CD14-positive monocyte (primary cell): ENCODE data around the gene MGAT5. TPM values are rescaled to one million over a fixed set of nuclear protein-coding genes. Genes with fewer than 3 reads are reported as not detected.
"Not testable (repeated sequence)": the region's sequence is repeated elsewhere in the genome, so short reads cannot be mapped to it uniquely, and the experiment has no call there.

Source experiments
- DNase-seq, 3 donors: peaks; one replicate each; pipeline ENCODE4 v3.0.0-alpha.2; 2011 to 2022
- H2AFZ ChIP-seq: 2 replicates; pipeline ENCODE4 v1.6.0; 2012; ENCODE audit warnings: mild to moderate bottlenecking, low read depth, low read length, inconsistent platforms; ENCODE audit not compliant: insufficient read depth, poor library complexity, severe bottlenecking
- H3K27ac ChIP-seq, 2 donors: 1 replicate in 1 of 2; 2 replicates in 1 of 2; pipeline ENCODE4 v1.5.1; 2012 to 2013; ENCODE audit warnings: low read length in 2 of 2, control low read depth in 1 of 2, inconsistent platforms in 1 of 2, low read depth in 1 of 2, mild to moderate bottlenecking in 1 of 2
- H3K27me3 ChIP-seq, 2 donors: one replicate each; pipeline versions ENCODE4 v1.6.0 to v1.6.1; 2011 to 2013; ENCODE audit warnings: low read length in 2 of 2; ENCODE audit not compliant: control insufficient read depth in 2 of 2, insufficient read depth in 2 of 2
- H3K36me3 ChIP-seq, 2 donors: replicated peaks in 1 of 2; 1 replicate in 1 of 2; 2 replicates in 1 of 2; pipeline versions ENCODE4 v1.5.1 to v1.6.1; 2012 to 2013; ENCODE audit warnings: low read length in 2 of 2, control low read depth in 1 of 2, inconsistent platforms in 1 of 2, mild to moderate bottlenecking in 1 of 2; ENCODE audit not compliant: insufficient read depth in 2 of 2, control insufficient read depth in 1 of 2
- H3K4me1 ChIP-seq, 2 donors: 1 replicate in 1 of 2; 2 replicates in 1 of 2; pipeline versions ENCODE4 v1.5.1 to v1.6.1; 2012 to 2013; ENCODE audit warnings: low read length in 2 of 2, control low read depth in 1 of 2, inconsistent platforms in 1 of 2, mild to moderate bottlenecking in 1 of 2, moderate library complexity in 1 of 2; ENCODE audit not compliant: insufficient read depth in 2 of 2, control insufficient read depth in 1 of 2
- H3K4me2 ChIP-seq: replicated peaks from 2 replicates; pipeline ENCODE3; 2012; ENCODE audit warnings: low read length, moderate library complexity, mild to moderate bottlenecking; ENCODE audit not compliant: poor library complexity, severe bottlenecking; ENCODE audit errors: extremely low read depth
- H3K4me3 ChIP-seq, 3 experiments: fragments of 200-600 bp in 1 of 3; sonication (generic) in 1 of 3; replicated peaks in 1 of 3; 1 replicate in 2 of 3; 2 replicates in 1 of 3; pipeline ENCODE4 v1.5.1; 2011 to 2013; ENCODE audit warnings: low read length in 3 of 3, mild to moderate bottlenecking in 3 of 3, control low read depth in 2 of 3, low read depth in 2 of 3, inconsistent platforms in 1 of 3, moderate library complexity in 1 of 3
- H3K79me2 ChIP-seq: 2 replicates; pipeline ENCODE4 v1.6.0; 2012; ENCODE audit warnings: mild to moderate bottlenecking, control low read depth, inconsistent platforms, low read length, moderate library complexity; ENCODE audit not compliant: insufficient read depth
- H3K9ac ChIP-seq: 2 replicates; pipeline ENCODE4 v1.6.0; 2017; ENCODE audit warnings: low read length, mild to moderate bottlenecking; ENCODE audit not compliant: insufficient read depth, poor library complexity, severe bottlenecking
- H3K9me3 ChIP-seq, 2 donors: replicated peaks in 1 of 2; 1 replicate in 1 of 2; 2 replicates in 1 of 2; pipeline versions ENCODE4 v1.5.1 to v1.6.1; 2012 to 2013; ENCODE audit warnings: low read length in 2 of 2, control low read depth in 1 of 2; ENCODE audit not compliant: control insufficient read depth in 1 of 2, insufficient read depth in 1 of 2
- H4K20me1 ChIP-seq: 2 replicates; pipeline ENCODE4 v1.6.0; 2012; ENCODE audit warnings: mild to moderate bottlenecking, low read length, control low read depth, moderate library complexity; ENCODE audit not compliant: insufficient read depth
- H3K27ac Mint-ChIP-seq, 7 donors: one replicate each; pipeline ENCODE4 v1.8.0; 2020; ENCODE audit warnings: mild to moderate bottlenecking in 7 of 7, mixed read lengths in 7 of 7, moderate library complexity in 6 of 7, inconsistent platforms in 2 of 7
- H3K27me3 Mint-ChIP-seq, 3 donors: one replicate each; pipeline ENCODE4 v1.8.0; 2021 to 2022; ENCODE audit warnings: low read depth in 3 of 3, mild to moderate bottlenecking in 3 of 3, mixed read lengths in 3 of 3, moderate library complexity in 3 of 3, inconsistent platforms in 1 of 3
- H3K36me3 Mint-ChIP-seq, 2 donors: one replicate each; pipeline ENCODE4 v1.8.0; 2020; ENCODE audit warnings: mixed read lengths in 2 of 2, inconsistent platforms in 1 of 2, mild to moderate bottlenecking in 1 of 2
- H3K4me1 Mint-ChIP-seq: one replicate; pipeline ENCODE4 v1.8.0; 2020; ENCODE audit warnings: mild to moderate bottlenecking, mixed read lengths
- H3K4me3 Mint-ChIP-seq, 2 donors: one replicate each; pipeline ENCODE4 v1.8.0; 2020; ENCODE audit warnings: mild to moderate bottlenecking in 2 of 2, mixed read lengths in 2 of 2, moderate library complexity in 1 of 2
- H3K9me3 Mint-ChIP-seq, 7 donors: one replicate each; pipeline ENCODE4 v1.8.0; 2020 to 2022; ENCODE audit warnings: mixed read lengths in 7 of 7, mild to moderate bottlenecking in 6 of 7, moderate library complexity in 6 of 7, inconsistent platforms in 2 of 7
- CTCF ChIP-seq: fragments of 200-600 bp; IDR thresholded peaks from one replicate; pipeline ENCODE4 v1.8.0; 2022; ENCODE audit warnings: antibody characterized with exemption, mild to moderate bottlenecking
- WGBS: methylation state at CpG from one replicate; pipeline ENCODE4 v1.1.5; 2013; ENCODE audit warnings: missing lambda C conversion rate; ENCODE audit not compliant: insufficient coverage; 5-methylcytosine and 5-hydroxymethylcytosine counted together
- intact Hi-C, 2 donors: fragments of 100-400 bp; cut with micrococcal nuclease; formaldehyde crosslinking; loops; one replicate each; pipeline versions ENCODE4 v1.15.0 to v1.15.1; 2023
- polyA plus RNA-seq, 3 donors: library from polyadenylated mRNA; depleted of rRNA in 1 of 3; unstranded in 2 of 3; stranded (reverse) in 1 of 3; fragments of 300-500 nt in 2 of 3; fragments of >200 nt in 1 of 3; fragmentation: Illumina TruSeq in 2 of 3; gene quantifications; 1 replicate in 2 of 3; 2 replicates in 1 of 3; pipeline ENCODE4 v1.2.3, GENCODE V29; 2012 to 2021

MGAT5 gene
- polyA plus RNA-seq, 3 donors, result 1.9 to 6.6 (median 2.4) TPM

- H3K79me2 ChIP-seq, result no peaks in the 10 kb centered on the region
- 100% methylated on average over 3 of the region's 3 CpGs for WGBS
- no peaks in the 10 kb centered on the region for H4K20me1 ChIP-seq
- H3K4me2 ChIP-seq, result no peak overlapping the region
- intact Hi-C loops, result no loop called here
- H2AFZ ChIP-seq, result no peak overlapping the region
- no peaks in the 10 kb centered on the region for H3K36me3 ChIP-seq
- H3K9ac ChIP-seq, result no peak overlapping the region
- H3K4me3 ChIP-seq, result no peak overlapping the region
- H3K27ac ChIP-seq, result no peak overlapping the region
- Mint-ChIP-seq H3K27me3 (peaks cover 0 to 2% (median 0%) of the 10 kb centered on the region in 3 donors), H3K4me3 (no peak overlapping the region), H3K36me3 (peaks cover 0 to 3% of the 10 kb centered on the region in 2 donors), H3K27ac (peak overlapping the region in 2 of 7 donors; percentile 34 to 56), H3K4me1 (peaks cover 31% of the 10 kb centered on the region), H3K9me3 (no peaks in the 10 kb centered on the region)
- H3K9me3 ChIP-seq, result no peaks in the 10 kb centered on the region
- DNase-seq, result no peak
- peaks cover 31 to 42% of the 10 kb centered on the region in 2 donors for H3K4me1 ChIP-seq
- TF ChIP-seq CTCF, result no peak
- H3K27me3 ChIP-seq, result no peaks in the 10 kb centered on the region
Observed at GRCh38 chr2:134292514-134292913, 38.6 kb downstream of the MGAT5 start.

- Histone ChIP-seq H2AFZ (no peak overlapping the region), H3K36me3 (no peaks in the 10 kb centered on the region), H3K4me1 (peaks cover 31 to 42% of the 10 kb centered on the region in 2 donors), H3K4me3 (no peak overlapping the region), H4K20me1 (no peaks in the 10 kb centered on the region), H3K27ac (peak overlapping the region in 1 of 2 donors; percentile 40), H3K4me2 (no peak overlapping the region), H3K27me3 (no peaks in the 10 kb centered on the region), H3K79me2 (no peaks in the 10 kb centered on the region), H3K9ac (no peak overlapping the region), H3K9me3 (no peaks in the 10 kb centered on the region)
- H3K4me1 Mint-ChIP-seq, result peaks cover 31% of the 10 kb centered on the region
- 78% methylated on average over 2 of the region's 8 CpGs for WGBS
- no peak for DNase-seq
- H3K9me3 Mint-ChIP-seq, result no peaks in the 10 kb centered on the region
- H3K27ac Mint-ChIP-seq, result peak overlapping the region in 4 of 7 donors; percentile 44 to 80 (median 63)
- TF ChIP-seq CTCF, result no peak
- H3K27me3 Mint-ChIP-seq, result peaks cover 0 to 3% (median 0%) of the 10 kb centered on the region in 3 donors
- peaks cover 3 to 7% of the 10 kb centered on the region in 2 donors for H3K36me3 Mint-ChIP-seq
- intact Hi-C loops, result no loop called here
- no peak overlapping the region for H3K4me3 Mint-ChIP-seq
Observed at GRCh38 chr2:134293719-134294537, 40.1 kb downstream of the MGAT5 start.

GRCh38 chr2:134294598-134294997, 40.7 kb downstream of the MGAT5 start:
- H3K36me3 ChIP-seq, H3K9ac ChIP-seq, H3K27me3 Mint-ChIP-seq, H3K79me2 ChIP-seq, H4K20me1 ChIP-seq, H3K4me3 ChIP-seq, H2AFZ ChIP-seq, H3K4me2 ChIP-seq, H3K4me3 Mint-ChIP-seq, H3K36me3 Mint-ChIP-seq, H3K9me3 ChIP-seq, H3K9me3 Mint-ChIP-seq, intact Hi-C loops, H3K27me3 ChIP-seq: not testable (repeated sequence)
- Mint-ChIP-seq H3K4me1 (peaks cover 31% of the 10 kb centered on the region), H3K27ac (peak overlapping the region in 6 of 7 donors; percentile 21 to 69 (median 61))
- peak; percentile 18 to 73 (median 55) for DNase-seq
- Histone ChIP-seq H3K27ac (peak overlapping the region in 1 of 2 donors; percentile 40), H3K4me1 (peaks cover 30 to 41% of the 10 kb centered on the region in 2 donors)
- WGBS, result no CpG with 5 or more reads among the region's 3 CpGs
